Ishikawa (cell line): ENCODE measurements around the gene RECQL5.

Experiments used
- EGR1 ChIP-seq: IDR thresholded peaks from 2 replicates; pipeline ENCODE4 v1.6.1; 2012
- FOXM1 ChIP-seq: IDR thresholded peaks from 2 replicates; pipeline ENCODE4 v1.6.1; 2012; ENCODE audit warnings: low read depth, borderline replicate concordance
- TCF12 ChIP-seq: IDR thresholded peaks from 2 replicates; pipeline ENCODE4 v1.6.1; 2012; ENCODE audit warnings: low read depth
- TEAD4 ChIP-seq: IDR thresholded peaks from 2 replicates; pipeline ENCODE4 v1.6.1; 2012
- ZBTB7A ChIP-seq: IDR thresholded peaks from 2 replicates; pipeline ENCODE4 v1.6.1; 2012; ENCODE audit warnings: low read depth
- TF ChIP-seq, protein P1 (sequence below): IDR thresholded peaks from 2 replicates; pipeline ENCODE4 v1.6.1; 2012

DNA sequence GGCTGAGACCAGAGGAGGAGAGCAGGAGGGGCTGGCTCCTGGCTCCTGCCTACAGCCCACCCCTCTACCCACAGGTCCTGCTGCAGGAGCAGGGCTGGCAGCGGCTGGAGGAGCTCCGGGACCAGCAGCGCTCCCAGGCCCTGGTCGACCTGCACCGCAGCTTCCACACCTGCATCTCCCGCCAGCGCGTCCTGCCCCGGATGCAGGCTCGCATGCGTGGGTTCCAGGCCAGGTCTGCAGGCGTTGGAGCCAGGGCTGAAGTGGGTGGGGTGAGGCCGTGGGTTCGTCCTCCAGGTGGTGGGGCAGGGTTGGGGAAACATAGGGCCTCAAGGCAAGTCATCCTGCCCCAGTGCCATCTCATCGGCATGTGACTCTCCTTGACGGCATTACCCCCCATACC is 61.2 kb downstream of the RECQL5 start:
- TF ChIP-seq FOXM1: no peak
- no peak for TF ChIP-seq EGR1
- TF ChIP-seq TCF12: no peak
- TF ChIP-seq TEAD4: no peak
- no peak for TF ChIP-seq ZBTB7A
- TF ChIP-seq, protein P1, sequence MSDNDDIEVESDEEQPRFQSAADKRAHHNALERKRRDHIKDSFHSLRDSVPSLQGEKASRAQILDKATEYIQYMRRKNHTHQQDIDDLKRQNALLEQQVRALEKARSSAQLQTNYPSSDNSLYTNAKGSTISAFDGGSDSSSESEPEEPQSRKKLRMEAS: no peak
